Sigmoid colon (tissue), 7 donors: ENCODE data around the gene ZNF627. TPM values are rescaled to one million over a fixed set of nuclear protein-coding genes. Genes with fewer than 3 reads are reported as not detected.

Experiments used
- DNase-seq: peaks from one replicate; pipeline ENCODE4 v3.0.0-alpha.2; 2019
- H3K27ac ChIP-seq, 4 donors: fragments of 200-600 bp; sonication (generic); one replicate each; pipeline ENCODE4 v1.5.1; 2016 to 2019; ENCODE audit warnings: mild to moderate bottlenecking in 1 of 4
- H3K27me3 ChIP-seq, 3 donors: fragments of 200-600 bp; sonication (generic); one replicate each; pipeline ENCODE4 v1.5.1; 2019; ENCODE audit warnings: mild to moderate bottlenecking in 1 of 3
- H3K36me3 ChIP-seq, 4 donors: fragments of 200-600 bp; sonication (generic); one replicate each; pipeline ENCODE4 v1.5.1; 2016 to 2019
- H3K4me1 ChIP-seq, 4 donors: fragments of 200-600 bp; sonication (generic); one replicate each; pipeline ENCODE4 v1.5.1; 2017 to 2019
- H3K4me3 ChIP-seq, 4 donors: fragments of 200-600 bp; sonication (generic); one replicate each; pipeline ENCODE4 v1.5.1; 2017 to 2019; ENCODE audit warnings: mild to moderate bottlenecking in 2 of 4, moderate library complexity in 1 of 4
- H3K9me3 ChIP-seq, 4 donors: fragments of 200-600 bp in 3 of 4; sonication (generic) in 3 of 4; one replicate each; pipeline versions ENCODE4 v1.5.1 to v1.6.1; 2013 to 2019
- CTCF ChIP-seq, 4 experiments: fragments of 450-650 bp in 3 of 4; fragments of 200-600 bp in 1 of 4; IDR thresholded peaks; one replicate each; pipeline ENCODE4 v1.5.1; 2016 to 2019; ENCODE audit warnings: antibody characterized with exemption in 4 of 4, mild to moderate bottlenecking in 3 of 4, moderate library complexity in 2 of 4
- EP300 ChIP-seq, 4 donors: sonication (generic); formaldehyde crosslinking; IDR thresholded peaks; one replicate each; pipeline ENCODE4 v1.6.1; 2017; ENCODE audit warnings: antibody characterized with exemption in 4 of 4
- POLR2A ChIP-seq, 2 donors: fragments of 450-650 bp; IDR thresholded peaks; one replicate each; pipeline ENCODE4 v1.6.1; 2016; ENCODE audit warnings: antibody characterized with exemption in 2 of 2, mild to moderate bottlenecking in 2 of 2, moderate library complexity in 2 of 2
- POLR2AphosphoS5 ChIP-seq, 4 donors: sonication (generic); formaldehyde crosslinking; IDR thresholded peaks; one replicate each; pipeline ENCODE4 v1.6.1; 2017; ENCODE audit warnings: antibody characterized with exemption in 4 of 4
- WGBS, 2 donors: extraction: QIAGEN DNeasy Blood & Tissue Kit; methylation state at CpG; one replicate each; pipeline ENCODE4 v1.1.7; 2013; 5-methylcytosine and 5-hydroxymethylcytosine counted together
- intact Hi-C: fragments of 100-400 bp; cut with DNase I; formaldehyde crosslinking; loops from one replicate; pipeline ENCODE4 v1.15.1; 2023
- polyA plus RNA-seq, 3 donors: library from polyadenylated mRNA; stranded (reverse); fragments of 200-250 nt; gene quantifications; one replicate each; pipeline ENCODE4 v1.2.3, GENCODE V29; 2013
- total RNA-seq, 4 donors: library from RNA; depleted of rRNA; stranded (reverse); fragments of >200 nt; gene quantifications; one replicate each; pipeline ENCODE4 v1.1.0, GENCODE V29; 2016
- donor health status: healthy with polysubstance abuse.
- donor health status: Bipolar disorder and iron deficiency.
- donor health status: healthy.

The ZNF627 gene
- total and polyA plus RNA-seq, 7 donors: 6.2 to 13.8 (median 7.9) TPM

- intact Hi-C loops: loop anchor here (1.0 kb wide), 1 partner anchor 10 kb away; no protein-coding TSS in a partner anchor
- Histone ChIP-seq H3K36me3 (peaks cover 31 to 73% (median 48%) of the 10 kb centered on the region in 4 donors), H3K27ac (peak overlapping the region; percentile 87 to 99 (median 98)), H3K4me3 (peak overlapping the region in 3 of 4 donors; percentile 13 to 28 (median 22)), H3K9me3 (no peaks in the 10 kb centered on the region), H3K27me3 (no peaks in the 10 kb centered on the region), H3K4me1 (peaks cover 0 to 59% (median 42%) of the 10 kb centered on the region in 4 donors)
- DNase-seq: peak; percentile 90
- TF ChIP-seq POLR2AphosphoS5 (IDR thresholded peaks at IDR 0.05): peak; percentile 7 to 69 (median 54)
- TF ChIP-seq CTCF (IDR thresholded peaks at IDR 0.05): peak; percentile 17 to 59 (median 45)
- TF ChIP-seq EP300 (IDR thresholded peaks at IDR 0.05): peak in 1 of 4 donors; percentile 2
- TF ChIP-seq POLR2A (IDR thresholded peaks at IDR 0.05): no peak
- WGBS, 2 donors: 83 to 85% methylated on average over 26 of the region's 26 CpGs
These were observed 45.6 kb upstream of the ZNF627 start for GRCh38 chr19:11551603-11552235.

GRCh38 chr19:11552666-11553372, 44.5 kb upstream of the ZNF627 start:
- H3K27me3 ChIP-seq: no peaks in the 10 kb centered on the region
- intact Hi-C loops: no loop called here
- H3K4me3 ChIP-seq: no peak overlapping the region
- H3K4me1 ChIP-seq: peaks cover 0 to 60% (median 48%) of the 10 kb centered on the region in 4 donors
- peak overlapping the region; percentile 87 to 99 (median 98) for H3K27ac ChIP-seq
- TF ChIP-seq EP300 (IDR thresholded peaks at IDR 0.05) (no peak), POLR2AphosphoS5 (IDR thresholded peaks at IDR 0.05) (no peak), POLR2A (IDR thresholded peaks at IDR 0.05) (no peak), CTCF (IDR thresholded peaks at IDR 0.05) (no peak)
- 80 to 84% methylated on average over 20 of the region's 20 CpGs for WGBS, 2 donors
- H3K36me3 ChIP-seq: peaks cover 23 to 62% (median 38%) of the 10 kb centered on the region in 4 donors
- H3K9me3 ChIP-seq: no peaks in the 10 kb centered on the region
- peak; percentile 64 for DNase-seq

GRCh38 chr19:11554160-11554559, 43.1 kb upstream of the ZNF627 start:
- peak overlapping the region in 2 of 4 donors; percentile 14 to 99 for H3K27ac ChIP-seq

GRCh38 chr19:11555246-11555645, 42.0 kb upstream of the ZNF627 start:
- TF ChIP-seq POLR2AphosphoS5 (IDR thresholded peaks at IDR 0.05) (no peak), POLR2A (IDR thresholded peaks at IDR 0.05) (no peak), EP300 (IDR thresholded peaks at IDR 0.05) (no peak), CTCF (IDR thresholded peaks at IDR 0.05) (no peak)
- peaks cover 0 to 58% (median 51%) of the 10 kb centered on the region in 4 donors for H3K4me1 ChIP-seq
- intact Hi-C loops: no loop called here
- H3K36me3 ChIP-seq: peaks cover 8 to 38% (median 19%) of the 10 kb centered on the region in 4 donors
- no peak for DNase-seq
- H3K4me3 ChIP-seq: no peak overlapping the region
- WGBS, 2 donors: 81 to 92% methylated on average over 6 of the region's 6 CpGs
- H3K27me3 ChIP-seq: no peaks in the 10 kb centered on the region
- no peaks in the 10 kb centered on the region for H3K9me3 ChIP-seq
- H3K27ac ChIP-seq: no peak overlapping the region

More at GRCh38 chr19:11554160-11554559, 43.1 kb upstream of the ZNF627 start:
- no peak for DNase-seq
- 69 to 89% methylated on average over 12 of the region's 12 CpGs for WGBS, 2 donors
- intact Hi-C loops: no loop called here
- no peaks in the 10 kb centered on the region for H3K9me3 ChIP-seq
- TF ChIP-seq CTCF (IDR thresholded peaks at IDR 0.05) (no peak), EP300 (IDR thresholded peaks at IDR 0.05) (no peak), POLR2A (IDR thresholded peaks at IDR 0.05) (no peak), POLR2AphosphoS5 (IDR thresholded peaks at IDR 0.05) (no peak)
- peaks cover 16 to 48% (median 29%) of the 10 kb centered on the region in 4 donors for H3K36me3 ChIP-seq
- peaks cover 0 to 59% (median 53%) of the 10 kb centered on the region in 4 donors for H3K4me1 ChIP-seq
- H3K27me3 ChIP-seq: no peaks in the 10 kb centered on the region
- H3K4me3 ChIP-seq: no peak overlapping the region
